ENCODE measurements around the gene ATXN7. TPM values are rescaled to one million over a fixed set of nuclear protein-coding genes. Genes with fewer than 3 reads are reported as not detected.
A peak's percentile ranks its signal among the peaks of the same experiment; 100 is the strongest.

Gene ATXN7
- polyA plus RNA-seq, 3 donors: 2.7 to 29.5 (median 3.2) TPM

DNA sequence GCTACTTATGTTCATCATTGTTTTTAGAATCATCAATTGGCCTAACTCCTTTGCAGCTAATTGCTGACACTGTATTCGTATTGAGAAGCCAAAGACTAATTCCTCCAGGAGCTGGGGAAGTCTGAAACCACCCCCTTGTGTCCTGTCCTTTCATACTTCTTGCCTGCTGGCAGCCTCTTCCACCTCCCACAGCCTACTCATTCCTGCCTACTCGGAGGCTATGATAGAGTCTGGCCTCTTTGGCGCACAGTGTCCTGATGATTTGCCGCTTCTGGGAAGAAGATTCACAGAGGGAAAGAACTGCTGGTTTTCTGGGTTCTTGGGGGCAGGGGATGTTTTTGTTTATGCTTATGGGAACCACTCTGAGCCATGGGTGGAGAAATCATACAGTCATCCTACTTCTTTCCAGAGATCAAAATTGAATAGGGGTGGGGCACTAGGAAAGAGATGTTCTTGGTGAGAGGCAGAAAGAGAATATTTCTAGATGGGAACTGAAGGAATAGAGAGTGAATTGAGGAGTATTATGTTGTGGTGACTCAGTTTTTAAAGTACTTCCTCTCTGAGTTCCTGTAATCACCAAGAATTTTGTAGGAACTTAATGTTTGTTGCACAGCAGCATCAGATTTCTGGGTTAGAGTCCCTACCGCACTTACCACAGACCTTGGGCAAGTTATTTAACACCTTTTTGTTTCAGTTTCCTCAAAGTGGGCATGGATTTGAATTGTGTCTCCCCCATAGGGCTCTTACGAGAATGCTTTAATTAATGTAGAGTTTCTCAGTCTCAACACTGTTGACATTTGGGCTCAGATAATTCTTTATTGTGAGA, 70.6 kb downstream of the ATXN7 start:
- Histone ChIP-seq H3K27me3 (ENCODE audit: control insufficient read depth in 2 of 2, insufficient read depth in 2 of 2, low read length in 2 of 2) (no peaks in the 10 kb centered on the region), H3K4me1 (ENCODE audit: control insufficient read depth in 1 of 2, insufficient read depth in 2 of 2, low read length in 2 of 2) (peaks cover 77 to 87% of the 10 kb centered on the region in 2 donors), H3K27ac (ENCODE audit: low read depth in 1 of 2, low read length in 2 of 2) (peak overlapping the region; percentile 51 to 79), H3K4me3 (replicated peaks in 1 of 3; ENCODE audit: low read depth in 2 of 3, low read length in 3 of 3) (peak overlapping the region in 1 of 3 experiments; percentile 61), H2AFZ (ENCODE audit: insufficient read depth, low read depth, low read length, poor library complexity, severe bottlenecking) (no peak overlapping the region), H3K9ac (ENCODE audit: insufficient read depth, low read length, poor library complexity, severe bottlenecking) (no peak overlapping the region), H4K20me1 (ENCODE audit: insufficient read depth, low read length) (peaks cover 32% of the 10 kb centered on the region), H3K4me2 (replicated peaks; ENCODE audit: extremely low read depth, low read length, poor library complexity, severe bottlenecking) (peak overlapping the region; percentile 72), H3K36me3 (replicated peaks in 1 of 2; ENCODE audit: control insufficient read depth in 1 of 2, insufficient read depth in 2 of 2, low read length in 2 of 2) (no peaks in the 10 kb centered on the region), H3K9me3 (replicated peaks in 1 of 2; ENCODE audit: control insufficient read depth in 1 of 2, insufficient read depth in 1 of 2, low read length in 2 of 2) (no peaks in the 10 kb centered on the region), H3K79me2 (ENCODE audit: insufficient read depth, low read length) (peaks cover 79% of the 10 kb centered on the region)
- intact Hi-C loops (cut with micrococcal nuclease): loop anchor here in 1 of 2 donors (5.0 kb wide), 1 partner anchor 33 kb away; no protein-coding TSS in a partner anchor
- TF ChIP-seq, protein P1, sequence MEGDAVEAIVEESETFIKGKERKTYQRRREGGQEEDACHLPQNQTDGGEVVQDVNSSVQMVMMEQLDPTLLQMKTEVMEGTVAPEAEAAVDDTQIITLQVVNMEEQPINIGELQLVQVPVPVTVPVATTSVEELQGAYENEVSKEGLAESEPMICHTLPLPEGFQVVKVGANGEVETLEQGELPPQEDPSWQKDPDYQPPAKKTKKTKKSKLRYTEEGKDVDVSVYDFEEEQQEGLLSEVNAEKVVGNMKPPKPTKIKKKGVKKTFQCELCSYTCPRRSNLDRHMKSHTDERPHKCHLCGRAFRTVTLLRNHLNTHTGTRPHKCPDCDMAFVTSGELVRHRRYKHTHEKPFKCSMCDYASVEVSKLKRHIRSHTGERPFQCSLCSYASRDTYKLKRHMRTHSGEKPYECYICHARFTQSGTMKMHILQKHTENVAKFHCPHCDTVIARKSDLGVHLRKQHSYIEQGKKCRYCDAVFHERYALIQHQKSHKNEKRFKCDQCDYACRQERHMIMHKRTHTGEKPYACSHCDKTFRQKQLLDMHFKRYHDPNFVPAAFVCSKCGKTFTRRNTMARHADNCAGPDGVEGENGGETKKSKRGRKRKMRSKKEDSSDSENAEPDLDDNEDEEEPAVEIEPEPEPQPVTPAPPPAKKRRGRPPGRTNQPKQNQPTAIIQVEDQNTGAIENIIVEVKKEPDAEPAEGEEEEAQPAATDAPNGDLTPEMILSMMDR (IDR thresholded peaks at IDR 0.05): no peak
- DNase-seq: peak; percentile 74 to 89 (median 80)
- Mint-ChIP-seq H3K27ac (peak overlapping the region; percentile 90 to 97 (median 95)), H3K27me3 (ENCODE audit: low read depth in 3 of 3) (peaks cover 0 to 2% (median 0%) of the 10 kb centered on the region in 3 donors), H3K9me3 (no peaks in the 10 kb centered on the region), H3K4me3 (peak overlapping the region; percentile 39 to 83), H3K4me1 (peaks cover 92% of the 10 kb centered on the region), H3K36me3 (peaks cover 17 to 26% of the 10 kb centered on the region in 2 donors)
- no CpG with 5 or more reads among the region's 6 CpGs for WGBS (ENCODE audit: insufficient coverage)

DNA sequence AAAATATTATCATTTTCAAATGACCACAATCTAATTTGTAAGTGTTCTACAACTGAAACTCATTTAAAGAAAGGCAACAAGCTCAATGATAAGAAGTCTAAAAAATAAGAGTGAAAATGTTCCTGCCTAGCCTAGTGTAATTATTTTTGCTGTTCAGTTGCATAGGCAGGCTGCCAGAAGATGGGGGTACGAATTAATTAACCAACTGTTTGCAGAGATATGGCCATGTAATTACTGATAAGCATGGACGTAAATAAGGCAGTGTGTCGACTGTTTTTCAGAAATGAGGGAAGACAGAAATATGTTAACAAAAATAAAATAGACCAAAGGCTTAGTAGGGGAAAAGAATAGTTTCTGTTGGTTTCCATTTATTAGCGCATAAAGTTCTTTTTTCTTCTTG, 73.3 kb downstream of the ATXN7 start:
- Mint-ChIP-seq H3K27ac (peak overlapping the region; percentile 59 to 89 (median 83)), H3K9me3 (no peaks in the 10 kb centered on the region), H3K36me3 (peaks cover 5 to 16% of the 10 kb centered on the region in 2 donors), H3K27me3 (ENCODE audit: low read depth in 3 of 3) (no peaks in the 10 kb centered on the region), H3K4me3 (no peak overlapping the region), H3K4me1 (peaks cover 82% of the 10 kb centered on the region)
- Histone ChIP-seq H3K36me3 (replicated peaks in 1 of 2; ENCODE audit: control insufficient read depth in 1 of 2, insufficient read depth in 2 of 2, low read length in 2 of 2) (peaks cover 0 to 2% of the 10 kb centered on the region in 2 donors), H4K20me1 (ENCODE audit: insufficient read depth, low read length) (peaks cover 52% of the 10 kb centered on the region), H3K4me3 (replicated peaks in 1 of 3; ENCODE audit: low read depth in 2 of 3, low read length in 3 of 3) (peak overlapping the region in 1 of 3 experiments; percentile 8), H3K9ac (ENCODE audit: insufficient read depth, low read length, poor library complexity, severe bottlenecking) (no peak overlapping the region), H2AFZ (ENCODE audit: insufficient read depth, low read depth, low read length, poor library complexity, severe bottlenecking) (no peak overlapping the region), H3K4me2 (replicated peaks; ENCODE audit: extremely low read depth, low read length, poor library complexity, severe bottlenecking) (peak overlapping the region; percentile 24), H3K27ac (ENCODE audit: low read depth in 1 of 2, low read length in 2 of 2) (peak overlapping the region in 1 of 2 donors; percentile 67), H3K79me2 (ENCODE audit: insufficient read depth, low read length) (peaks cover 79% of the 10 kb centered on the region), H3K4me1 (ENCODE audit: control insufficient read depth in 1 of 2, insufficient read depth in 2 of 2, low read length in 2 of 2) (peaks cover 77 to 84% of the 10 kb centered on the region in 2 donors), H3K9me3 (replicated peaks in 1 of 2; ENCODE audit: control insufficient read depth in 1 of 2, insufficient read depth in 1 of 2, low read length in 2 of 2) (no peaks in the 10 kb centered on the region), H3K27me3 (ENCODE audit: control insufficient read depth in 2 of 2, insufficient read depth in 2 of 2, low read length in 2 of 2) (no peaks in the 10 kb centered on the region)
- TF ChIP-seq, protein P1 (IDR thresholded peaks at IDR 0.05): no peak
- WGBS (ENCODE audit: insufficient coverage): no CpG with 5 or more reads among the region's 4 CpGs
- DNase-seq: no peak
- intact Hi-C loops (cut with micrococcal nuclease): no loop called here
